Hepatic stellate cell (primary cell): Measurements from ENCODE around the gene ATXN7L2.
A peak's percentile ranks its signal among the peaks of the same experiment; 100 is the strongest.

ENCODE experiments used
- DNase-seq: peaks from one replicate; pipeline ENCODE4 v3.0.0; 2011; ENCODE audit warnings: low spot score

ATXN7L2 gene

DNA sequence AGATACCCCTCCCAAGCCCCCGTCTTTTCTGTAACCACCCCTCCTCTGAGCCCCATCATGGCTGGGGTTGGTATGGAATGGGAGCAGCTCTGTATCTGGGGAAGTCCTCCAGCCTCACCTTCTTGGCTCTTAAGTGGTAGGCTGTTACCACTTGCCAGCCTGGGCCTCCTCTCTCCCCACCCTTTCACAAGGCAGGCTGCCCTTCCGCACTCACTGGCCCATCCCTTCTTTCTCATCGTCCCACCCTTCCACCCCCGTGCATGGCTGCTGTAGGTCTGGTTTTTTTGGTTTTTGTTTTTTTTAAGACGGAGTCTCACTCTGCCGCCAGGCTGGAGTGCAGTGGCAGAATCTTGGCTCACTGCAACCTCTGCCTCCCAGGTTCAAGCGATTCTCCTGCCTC lies 15.4 kb downstream of the ATXN7L2 start:
- no peak for DNase-seq

DNA sequence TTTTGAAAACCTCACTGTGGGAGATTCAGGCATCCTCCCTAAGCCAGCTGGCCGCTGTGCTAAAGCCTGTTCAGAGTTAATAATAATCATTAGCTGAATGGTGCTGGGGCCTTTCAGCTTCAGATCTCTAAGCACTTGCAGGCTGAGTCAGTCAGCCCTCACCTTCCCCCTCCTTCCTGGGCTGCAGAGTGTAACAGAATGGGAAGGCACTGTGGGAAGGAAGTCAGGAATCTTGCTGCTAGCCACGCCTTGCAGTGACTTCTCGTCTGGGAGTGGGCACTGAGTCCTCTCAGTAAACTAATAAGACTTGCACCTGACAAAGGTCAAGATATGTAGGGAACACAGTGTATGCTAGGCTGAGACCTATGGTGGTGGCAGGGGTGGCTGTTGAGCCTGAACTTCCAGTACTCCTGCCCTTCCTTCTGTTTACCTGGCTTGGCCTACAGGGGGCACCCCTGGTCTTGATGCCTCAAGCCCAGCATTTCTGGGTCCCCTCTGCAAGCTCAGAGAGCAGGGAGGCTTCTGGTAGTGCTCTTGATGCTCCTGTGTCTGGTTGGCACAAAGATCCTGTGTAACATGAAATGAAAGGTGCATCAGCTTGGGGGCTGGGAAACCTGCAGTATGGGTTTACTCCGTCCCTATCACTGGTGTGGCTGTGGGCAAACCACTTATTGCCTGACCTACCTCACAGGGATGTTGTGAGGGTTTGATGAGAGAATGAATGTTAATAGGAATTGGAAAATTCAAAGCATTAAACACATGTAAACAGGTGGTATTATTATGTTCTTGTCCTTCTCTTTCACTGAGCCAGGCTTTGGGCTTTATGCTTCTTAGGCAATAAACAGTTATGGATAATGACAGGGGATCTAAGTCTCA lies 16.2 kb downstream of the ATXN7L2 start:
- peak; percentile 49 for DNase-seq

DNA sequence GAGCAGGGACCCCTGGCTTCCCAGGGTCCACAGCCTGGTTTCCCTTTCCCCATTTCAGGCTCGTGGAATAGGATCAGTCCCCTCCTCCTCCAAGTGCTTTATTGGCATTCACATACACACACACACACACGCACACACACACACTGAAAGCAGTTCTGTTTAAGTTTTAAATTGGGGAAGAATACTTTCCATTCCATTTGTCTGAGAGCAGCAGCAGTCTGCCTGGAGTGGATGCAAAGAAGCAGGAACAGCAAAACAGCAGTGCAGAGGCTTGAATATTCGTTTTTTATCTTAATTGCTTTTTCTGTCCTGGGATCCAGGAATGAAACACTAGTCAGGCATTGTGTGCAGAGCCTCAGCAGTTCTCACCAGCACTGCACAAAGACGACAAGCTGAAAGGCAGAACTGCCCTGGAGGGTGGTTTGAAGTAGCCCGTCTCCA lies 17.3 kb downstream of the ATXN7L2 start:
- peak; percentile 67 for DNase-seq

DNA sequence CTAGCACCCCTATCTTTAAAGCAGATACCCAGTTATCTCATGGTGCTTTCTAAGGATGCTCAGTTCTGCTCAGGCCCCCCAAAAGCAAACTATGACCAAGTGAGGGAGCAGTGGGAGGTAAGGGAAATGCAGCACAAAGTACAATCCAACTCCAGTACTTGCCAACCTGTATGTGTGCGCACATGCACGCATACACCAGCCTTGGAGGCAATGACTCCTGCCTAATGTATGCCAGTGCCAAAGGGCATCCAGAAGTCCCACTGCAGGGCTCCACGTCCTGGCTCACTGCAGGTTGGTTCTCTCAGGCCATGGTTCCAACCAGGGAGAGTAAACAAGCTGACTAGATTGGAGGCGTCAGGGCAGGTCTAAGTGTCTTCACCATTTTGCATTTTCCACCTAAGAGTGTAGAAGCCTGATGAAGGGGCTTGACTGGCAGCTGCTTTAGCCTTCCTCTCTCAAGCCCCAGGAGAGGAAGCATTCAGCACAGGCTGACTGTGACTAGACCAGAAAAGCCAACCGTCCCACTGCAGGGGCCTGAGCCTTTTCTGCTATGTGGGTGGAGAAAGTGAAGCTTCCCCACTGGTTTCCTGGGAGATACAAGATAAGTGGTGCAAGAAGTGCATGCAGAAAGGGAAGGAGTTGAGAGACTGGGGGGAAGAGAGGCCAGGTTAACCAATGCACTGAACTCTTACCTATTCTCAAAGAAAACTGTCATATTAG lies 18.1 kb downstream of the ATXN7L2 start:
- no peak for DNase-seq

DNA sequence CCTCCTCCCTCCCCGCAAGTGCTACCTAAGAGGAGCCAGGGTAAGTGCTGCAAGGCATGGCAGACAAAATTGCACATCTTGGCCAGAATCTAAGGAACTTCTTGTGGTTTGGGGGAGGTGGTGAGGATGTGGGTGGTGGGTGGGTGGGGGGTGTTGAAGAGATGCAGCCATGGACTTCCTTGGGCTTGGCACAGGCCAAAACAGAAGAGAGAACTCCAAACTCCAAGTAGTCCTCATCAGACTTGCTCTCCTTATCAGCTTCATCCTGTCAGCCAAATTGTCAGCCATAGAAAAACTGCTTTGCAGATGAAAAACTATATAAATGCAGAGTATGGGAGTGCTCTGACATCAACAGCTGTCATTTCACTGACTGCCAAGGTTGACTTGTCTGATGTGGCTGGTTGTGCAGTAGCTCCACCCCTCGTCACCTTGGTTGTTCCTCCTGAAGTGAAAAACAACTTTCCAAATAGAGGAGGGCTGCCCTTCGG lies 18.7 kb downstream of the ATXN7L2 start:
- DNase-seq = no peak

DNA sequence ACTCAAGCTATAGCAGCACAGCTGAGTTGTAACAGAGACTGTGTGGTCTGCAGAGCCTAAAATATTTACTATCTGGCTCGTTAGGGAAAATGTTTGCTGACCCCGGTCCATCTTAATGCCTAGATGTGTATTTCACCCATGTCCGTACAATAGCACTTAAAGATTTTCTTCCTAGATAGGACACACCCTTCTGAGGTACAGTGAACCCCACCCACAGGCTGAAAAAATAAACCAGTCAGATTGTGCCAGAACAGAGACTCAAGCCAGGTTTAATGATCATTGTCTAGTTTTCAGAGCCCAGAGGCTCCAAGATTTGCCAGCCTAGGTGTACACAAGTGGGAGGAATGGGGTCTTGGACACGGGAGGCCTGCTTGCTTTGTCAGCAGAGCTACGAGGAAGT lies 20.2 kb downstream of the ATXN7L2 start:
- no peak for DNase-seq

DNA sequence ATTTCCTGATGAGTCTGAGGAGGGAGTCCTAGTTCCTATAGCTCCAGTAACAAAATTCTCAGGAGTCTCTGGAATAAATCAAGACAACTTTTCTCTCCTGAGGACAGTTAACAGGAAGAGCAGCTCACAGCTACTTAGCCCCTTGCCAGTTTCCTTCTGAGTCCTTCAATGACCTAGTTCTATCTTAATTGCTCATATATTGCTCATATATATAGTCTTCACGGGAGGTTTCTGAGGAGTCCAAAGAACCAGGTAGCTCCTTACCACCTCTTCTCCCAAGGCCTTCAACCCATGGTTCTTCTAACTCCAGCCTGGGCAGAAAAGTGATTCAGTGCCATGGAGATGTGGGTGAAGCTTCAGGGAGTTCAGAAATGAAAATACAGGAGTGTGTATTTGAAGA lies 21.3 kb downstream of the ATXN7L2 start:
- no peak for DNase-seq

DNA sequence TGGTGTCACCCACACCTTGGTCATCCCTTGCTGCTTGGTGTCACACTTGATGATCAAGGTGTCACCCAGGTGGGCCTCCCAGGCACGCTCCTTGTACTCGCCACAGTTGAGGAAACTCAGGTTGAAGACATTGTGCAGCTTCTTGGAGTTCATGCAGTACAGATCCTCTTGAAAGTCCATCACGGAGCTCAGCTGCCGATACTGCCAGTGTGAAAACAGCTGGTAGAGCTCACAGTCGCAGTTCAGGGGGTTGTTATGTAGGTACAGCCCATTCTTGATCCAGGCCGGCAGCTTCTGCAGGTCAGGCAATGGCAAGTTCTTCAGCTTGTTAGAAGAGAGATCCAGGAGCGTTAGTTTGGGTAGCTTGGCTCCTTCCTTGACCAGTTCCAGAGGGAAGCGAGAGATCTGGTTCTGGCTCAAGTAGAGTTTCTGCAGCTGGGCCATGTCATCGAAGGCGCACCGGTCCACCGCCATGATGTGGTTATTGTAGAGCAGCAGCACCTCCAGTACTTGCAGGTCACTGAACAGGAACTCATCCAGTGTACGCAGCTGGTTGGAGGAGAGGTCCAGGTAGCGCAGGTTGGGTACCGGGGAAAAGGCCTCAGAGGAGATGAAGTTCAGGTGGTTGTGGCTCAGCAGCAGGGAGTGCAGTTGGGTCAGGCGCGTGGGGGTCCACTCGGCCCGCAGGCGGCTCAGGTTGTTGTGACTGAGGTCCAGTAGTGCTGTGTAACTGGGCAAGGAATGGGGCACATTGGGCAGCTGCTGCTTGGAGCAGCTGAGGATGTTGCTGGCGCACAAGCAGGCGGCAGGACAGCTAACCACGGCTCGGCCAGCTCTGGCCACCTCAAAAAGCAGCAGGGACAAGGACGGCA lies 24.5 kb downstream of the ATXN7L2 start:
- DNase-seq = no peak

DNA sequence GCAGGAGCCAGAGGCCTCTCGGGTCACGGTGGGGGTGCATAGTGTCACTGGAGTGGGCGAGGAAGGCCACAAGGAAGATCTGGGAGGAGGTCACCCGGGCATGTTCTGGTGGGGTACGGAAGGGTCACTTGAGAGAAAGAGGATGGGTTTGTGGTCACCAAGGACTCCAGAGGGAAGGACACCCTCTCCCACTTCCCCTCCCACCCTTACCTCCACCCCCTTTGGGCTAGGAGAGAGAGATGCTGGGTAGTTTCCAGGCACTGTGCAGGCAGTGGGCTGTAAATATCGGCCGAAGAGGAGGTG lies 25.1 kb downstream of the ATXN7L2 start:
- DNase-seq = no peak

DNA sequence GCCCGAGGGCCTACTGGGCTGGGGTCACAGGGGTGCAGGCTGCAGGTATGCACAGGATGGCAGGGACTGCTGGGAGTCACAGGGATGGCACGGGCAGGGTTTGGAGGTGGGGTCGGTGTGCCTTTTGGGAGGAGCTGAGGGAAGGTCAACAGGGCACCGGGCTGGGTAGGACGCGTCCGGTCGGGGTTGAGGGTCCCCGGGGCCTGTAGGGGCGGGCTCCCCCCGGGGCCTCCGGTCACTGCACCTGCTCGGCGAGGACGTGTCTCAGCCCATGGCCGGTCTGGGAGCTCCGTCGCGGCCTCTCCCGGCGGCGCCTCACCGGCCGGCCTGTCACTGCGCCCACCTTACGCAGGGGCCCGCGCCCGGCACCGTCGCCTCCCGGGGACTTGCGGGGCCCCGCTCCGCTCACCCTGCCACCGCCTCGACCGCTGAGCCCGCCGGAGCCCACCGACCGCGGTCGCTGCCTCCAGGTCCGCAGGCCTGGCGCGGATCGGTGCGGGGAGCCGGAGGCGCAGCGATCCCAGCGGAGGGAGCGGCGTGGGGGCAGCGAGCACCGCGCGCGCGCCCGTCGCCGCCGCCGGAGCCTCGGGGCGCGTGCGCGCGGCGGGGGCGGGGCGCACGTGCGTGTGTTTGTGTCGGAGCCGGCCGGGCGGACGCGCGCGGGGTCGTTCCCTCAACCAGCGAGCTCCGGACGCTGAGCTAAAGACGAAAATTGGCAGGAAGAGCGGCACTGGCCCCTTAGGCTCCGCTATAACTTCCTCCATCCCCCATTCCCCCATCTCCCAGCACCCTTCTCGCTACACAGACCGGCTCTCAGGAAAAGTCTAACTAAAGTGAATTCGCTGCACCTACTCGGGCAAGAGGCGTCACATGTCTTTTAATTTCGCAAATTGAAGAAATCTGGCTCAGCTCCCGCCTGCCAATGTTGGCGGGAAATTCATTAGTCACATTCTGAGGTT lies 25.8 kb downstream of the ATXN7L2 start, which contains the start of gene AMIGO1:
Gene AMIGO1 (minus strand): TSS at position 552 of the 959 bp plus-strand sequence. CDS start 815 bp downstream, outside the sequence.
- peak; percentile 78 for DNase-seq

DNA sequence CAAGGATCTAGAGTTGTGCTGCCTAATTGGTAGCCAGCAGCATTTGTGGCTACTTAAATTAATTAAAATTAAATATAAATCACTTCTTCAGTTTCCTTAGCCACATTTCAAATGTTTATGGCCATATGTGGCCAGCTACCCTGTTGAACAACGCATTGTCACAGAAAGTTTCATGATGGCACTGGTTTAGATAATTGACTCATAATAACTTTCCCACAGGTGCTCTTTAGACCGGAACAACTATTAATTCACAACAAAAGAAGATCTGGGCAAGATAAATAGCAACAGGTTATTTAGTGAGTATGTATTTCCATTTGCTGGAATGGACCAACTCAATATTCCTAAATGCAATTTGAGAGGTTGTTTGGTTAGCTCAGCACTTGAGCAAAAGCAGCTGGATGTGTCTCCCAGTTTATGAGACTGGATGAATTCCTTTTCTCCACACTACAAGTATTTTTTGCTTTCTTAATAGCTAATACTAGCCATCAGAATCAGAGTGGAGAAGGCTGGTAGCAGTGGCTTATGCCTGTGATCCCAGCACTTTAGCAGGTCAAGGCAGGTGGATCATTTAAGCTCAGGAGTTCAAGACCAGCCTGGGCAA lies 29.5 kb downstream of the ATXN7L2 start:
- DNase-seq = no peak

DNA sequence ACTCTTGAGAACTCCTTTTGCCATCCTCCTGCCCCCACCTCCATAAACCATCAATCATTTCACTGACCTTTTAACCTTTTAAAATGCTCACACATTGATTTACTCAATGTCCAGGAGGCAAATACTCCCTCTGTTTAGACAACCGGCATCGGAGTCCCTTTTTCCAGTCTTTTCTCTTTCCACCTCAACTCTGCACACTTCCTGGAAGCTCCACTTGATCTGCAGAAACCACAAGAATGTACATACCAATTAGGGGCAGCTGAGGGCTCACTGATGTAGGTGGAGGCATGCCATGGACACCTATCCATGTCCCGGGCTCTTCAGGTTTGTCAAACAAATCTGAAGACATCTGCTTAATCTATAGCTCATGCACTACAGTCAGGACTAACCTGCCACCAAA lies 31.1 kb downstream of the ATXN7L2 start:
- no peak for DNase-seq

DNA sequence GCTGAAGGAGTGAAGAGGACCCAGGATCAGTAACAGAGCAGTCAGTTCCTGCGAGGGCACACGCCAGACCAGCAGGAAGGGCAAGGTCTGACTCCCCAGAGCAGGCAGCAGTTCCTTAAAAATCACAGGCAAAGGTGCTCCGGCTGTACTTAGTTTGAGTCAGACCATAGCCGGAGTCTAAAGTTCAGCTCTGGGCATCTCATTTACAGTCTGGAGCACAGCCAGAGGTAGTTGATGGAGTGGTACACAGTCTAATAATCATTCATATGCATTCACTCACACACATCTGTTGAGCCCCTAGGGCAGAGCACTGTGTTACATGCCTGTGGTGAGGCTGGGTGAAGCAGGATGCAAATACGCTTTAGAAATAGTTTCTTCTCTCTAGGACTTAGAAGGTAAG lies 33.2 kb downstream of the ATXN7L2 start:
- no peak for DNase-seq

DNA sequence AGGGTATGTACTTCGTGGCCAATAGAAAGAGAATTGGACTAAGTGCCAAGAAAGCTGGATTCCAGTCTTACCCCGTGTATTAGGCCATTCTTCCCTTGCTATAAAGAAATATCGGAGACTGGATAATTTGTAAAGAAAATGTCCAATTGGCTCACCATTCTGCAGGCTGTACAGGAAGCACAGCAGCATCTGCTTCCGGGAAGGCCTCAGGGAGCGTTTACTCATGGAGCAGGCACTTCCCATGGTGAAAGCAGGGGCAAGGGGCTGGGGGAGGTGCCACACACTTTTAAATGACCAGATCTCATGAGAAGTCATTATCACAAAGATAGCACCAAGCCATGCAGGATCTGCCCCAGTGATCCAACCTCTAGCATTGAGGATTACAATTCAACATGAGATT lies 33.6 kb downstream of the ATXN7L2 start:
- no peak for DNase-seq

DNA sequence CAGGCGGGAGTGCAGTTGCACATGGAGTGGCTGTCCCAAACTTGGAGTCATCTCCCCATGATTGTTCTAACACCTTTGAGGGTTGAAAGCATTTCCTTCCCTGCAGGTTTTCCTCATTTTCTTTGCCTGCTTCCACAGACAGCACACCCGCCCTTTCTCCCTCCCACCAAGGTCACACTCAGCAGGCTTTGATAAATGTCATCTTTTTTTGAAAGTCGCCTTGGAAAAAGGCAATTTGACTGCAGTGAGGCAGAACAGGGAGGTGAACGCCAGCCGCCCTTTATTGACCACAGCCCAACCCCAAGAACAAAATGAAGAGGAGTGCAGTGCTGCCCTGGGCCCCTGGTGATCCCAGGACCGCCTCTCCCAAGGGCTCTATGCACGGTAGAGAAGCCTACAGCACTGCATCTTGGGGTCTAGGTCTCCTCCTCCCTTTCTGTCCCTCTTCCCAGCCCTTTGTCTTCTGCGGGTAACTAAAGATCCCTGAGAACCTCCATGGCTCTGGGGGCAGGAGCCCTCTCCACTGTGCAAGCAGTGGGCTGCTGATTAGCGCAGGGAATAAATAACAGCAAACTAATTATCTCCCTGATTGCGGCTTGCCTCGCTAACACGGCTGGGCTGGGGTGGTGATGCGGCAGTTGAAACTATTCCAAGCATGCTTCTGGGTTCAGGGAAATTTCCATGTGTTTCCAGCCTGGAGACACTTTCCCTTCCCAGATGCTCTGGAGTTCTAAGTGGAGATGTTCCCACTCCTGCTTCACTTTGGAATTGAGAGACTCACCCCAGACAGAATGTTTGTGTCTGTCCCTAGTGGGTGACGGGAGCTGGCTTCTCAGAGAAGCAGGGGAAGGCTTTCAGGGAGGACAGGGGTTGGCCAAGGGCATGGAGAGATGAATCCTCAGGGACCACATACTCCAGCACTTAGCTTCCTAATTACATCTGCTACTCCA lies 37.6 kb downstream of the ATXN7L2 start:
- no peak for DNase-seq

DNA sequence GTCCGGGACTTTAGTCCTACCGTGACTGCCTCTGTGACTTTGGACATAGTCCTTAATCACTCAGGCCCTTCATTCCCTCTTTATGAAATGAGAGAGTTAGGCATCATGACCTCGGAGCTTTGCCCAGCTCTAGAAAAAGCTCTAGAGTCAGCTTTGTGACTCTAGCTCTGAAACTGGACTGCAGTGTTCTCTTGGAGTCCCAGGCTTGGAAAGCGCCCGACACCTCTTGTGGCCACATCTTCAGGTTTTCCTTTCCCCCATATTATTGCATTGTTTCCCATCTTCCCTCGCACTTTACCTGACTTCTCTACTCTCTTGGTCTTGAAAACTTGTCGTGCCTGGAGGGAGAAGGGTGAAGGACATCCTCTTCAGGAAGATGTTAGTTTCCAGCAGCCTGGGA lies 38.3 kb downstream of the ATXN7L2 start:
- no peak for DNase-seq

DNA sequence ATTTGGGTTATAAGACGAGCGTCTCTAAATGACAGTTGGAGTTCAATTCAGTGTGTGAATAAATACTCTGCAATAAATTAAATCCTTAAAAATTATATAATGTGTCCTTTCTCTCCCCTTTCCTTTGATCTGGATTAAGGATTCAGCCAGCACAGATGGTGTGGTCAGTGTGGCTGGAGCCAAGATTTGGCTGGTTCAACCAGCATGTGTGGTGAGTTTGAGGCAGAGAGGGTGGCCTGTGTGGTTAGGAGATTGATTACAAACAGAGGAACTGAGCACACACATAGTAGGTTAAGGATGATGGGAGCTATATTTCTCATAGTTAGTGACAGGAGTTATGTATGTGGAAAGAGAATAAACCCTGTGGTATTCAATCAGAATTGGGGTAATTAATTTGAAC lies 40.0 kb downstream of the ATXN7L2 start:
- no peak for DNase-seq

DNA sequence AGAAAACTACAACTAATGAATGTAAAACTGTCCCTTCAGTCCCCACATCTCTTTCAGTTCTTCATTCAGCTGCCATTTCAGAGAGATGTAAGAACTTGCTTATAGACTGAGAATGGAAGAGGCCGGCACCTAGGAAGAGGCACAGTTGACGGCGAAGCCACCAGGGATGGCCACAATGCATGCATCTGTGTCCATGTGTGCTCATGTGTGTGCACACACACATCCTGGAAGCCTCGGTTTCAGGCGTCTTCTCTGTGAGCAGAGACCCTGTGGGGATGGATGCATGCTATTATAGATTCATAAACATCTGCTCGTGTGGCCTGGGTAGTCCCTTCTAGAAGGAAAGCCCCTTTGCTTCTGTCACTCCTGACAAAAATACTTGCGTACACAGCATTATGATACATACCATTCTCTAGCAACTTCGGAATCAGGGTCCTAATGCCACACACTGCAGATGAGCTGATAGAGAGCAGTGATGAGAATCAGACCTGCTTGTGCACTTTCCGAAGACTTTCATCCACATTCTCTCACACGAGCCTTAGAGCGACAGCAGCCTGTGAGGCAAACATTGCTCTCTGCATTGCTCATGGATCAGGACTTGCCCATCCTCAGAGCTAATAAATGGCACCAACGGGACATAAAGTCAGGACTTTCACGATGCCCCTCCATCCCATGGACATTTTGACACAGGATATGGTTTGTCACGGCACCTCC lies 43.5 kb downstream of the ATXN7L2 start:
- DNase-seq = no peak
